Glutamatergic neuron (in vitro differentiated cells): ENCODE measurements around the gene OXER1. TPM values are rescaled to one million over a fixed set of nuclear protein-coding genes. Genes with fewer than 3 reads are reported as not detected.

ENCODE experiments used
- DNase-seq: peaks from one replicate; pipeline ENCODE4 v3.0.0; 2022
- H3K27ac Mint-ChIP-seq: one replicate; pipeline ENCODE4 v1.8.0; 2020; ENCODE audit warnings: mild to moderate bottlenecking, mixed read lengths, inconsistent platforms; ENCODE audit not compliant: unreplicated experiment
- H3K27me3 Mint-ChIP-seq: one replicate; pipeline ENCODE4 v1.8.0; 2020; ENCODE audit warnings: mild to moderate bottlenecking, moderate library complexity, mixed read lengths, inconsistent platforms; ENCODE audit not compliant: unreplicated experiment
- H3K36me3 Mint-ChIP-seq: one replicate; pipeline ENCODE4 v1.8.0; 2020; ENCODE audit warnings: mild to moderate bottlenecking, mixed read lengths, inconsistent platforms; ENCODE audit not compliant: unreplicated experiment
- H3K4me1 Mint-ChIP-seq: one replicate; pipeline ENCODE4 v1.8.0; 2020; ENCODE audit warnings: mild to moderate bottlenecking, low read depth, mixed read lengths, inconsistent platforms; ENCODE audit not compliant: unreplicated experiment
- H3K4me3 Mint-ChIP-seq: one replicate; pipeline ENCODE4 v1.8.0; 2020; ENCODE audit warnings: mild to moderate bottlenecking, mixed read lengths, inconsistent platforms; ENCODE audit not compliant: unreplicated experiment
- H3K9me3 Mint-ChIP-seq: one replicate; pipeline ENCODE4 v1.8.0; 2020; ENCODE audit warnings: mild to moderate bottlenecking, moderate library complexity, mixed read lengths, inconsistent platforms; ENCODE audit not compliant: unreplicated experiment
- CTCF ChIP-seq: fragments of 200-600 bp; sonication (generic); IDR thresholded peaks from one replicate; pipeline ENCODE4 v1.5.0; 2021; ENCODE audit not compliant: partially characterized antibody, unreplicated experiment
- total RNA-seq: library from RNA; stranded (reverse); fragmentation: NEBNext Ultra II Directional; extraction: Animal tissue kit (Norgen Biotek cat#: 25700); gene quantifications from one replicate; pipeline ENCODE4 v1.2.1, GENCODE V29; 2021; ENCODE audit not compliant: unreplicated experiment

Gene OXER1
- total RNA-seq, 1 donor from 2014 or later, result not detected

DNA sequence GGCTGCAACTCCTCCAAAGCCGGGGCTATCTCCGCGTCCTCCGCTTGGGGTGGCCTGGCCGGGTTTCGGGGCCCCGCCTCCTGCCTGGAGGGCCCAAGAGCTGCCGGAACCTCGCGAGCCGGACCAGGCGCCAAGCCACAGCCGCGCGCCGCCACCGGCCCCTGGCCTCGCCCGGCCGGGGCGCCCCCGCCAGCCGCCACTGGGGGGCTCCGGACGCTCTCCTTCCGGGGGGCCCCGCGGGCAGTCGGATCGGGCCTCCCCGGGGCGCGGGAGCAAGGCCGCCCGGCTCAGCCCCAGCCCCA lies 45.8 kb upstream of the OXER1 start:
- Mint-ChIP-seq H3K4me1 (peaks cover 12% of the 10 kb centered on the region), H3K27ac (peak overlapping the region; percentile 85), H3K9me3 (peaks cover 15% of the 10 kb centered on the region), H3K36me3 (no peaks in the 10 kb centered on the region), H3K27me3 (peaks cover 10% of the 10 kb centered on the region), H3K4me3 (peak overlapping the region; percentile 85)
- TF ChIP-seq CTCF, result peak; percentile 62
- peak; percentile 76 for DNase-seq

DNA sequence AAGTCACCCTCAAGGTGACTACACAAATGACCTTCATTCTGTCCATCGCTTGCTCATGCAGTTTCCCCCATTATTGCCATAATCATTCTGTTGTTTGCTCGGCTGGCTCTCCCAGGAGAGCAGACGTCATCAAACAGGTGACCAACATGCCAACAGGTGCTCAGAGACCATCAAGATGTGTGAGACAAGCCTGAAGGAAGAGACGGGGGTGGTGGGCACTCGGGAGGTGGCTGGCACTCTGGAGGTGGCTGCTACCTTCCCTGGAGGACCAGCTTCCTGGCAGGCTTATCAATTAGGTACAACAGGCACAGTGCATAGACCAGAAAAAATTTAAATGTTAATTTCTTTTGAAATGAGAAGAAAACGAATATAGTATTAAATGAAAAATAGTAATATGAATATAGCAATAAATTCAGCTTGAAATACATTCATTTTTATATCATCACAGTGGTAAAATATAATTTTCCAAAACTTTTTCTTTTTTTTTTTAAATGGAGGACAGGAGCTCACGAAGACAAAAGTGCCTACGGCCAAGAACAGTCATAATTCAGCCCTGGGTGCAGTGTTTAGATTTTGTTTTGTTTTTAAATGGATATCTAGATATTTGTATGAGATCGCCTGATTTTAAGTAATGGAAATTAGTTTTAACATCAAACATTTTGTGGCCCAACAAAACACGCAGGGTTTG lies 45.3 kb upstream of the OXER1 start:
- H3K27ac Mint-ChIP-seq, result peak overlapping the region; percentile 91
- peaks cover 12% of the 10 kb centered on the region for H3K4me1 Mint-ChIP-seq
- no peaks in the 10 kb centered on the region for H3K36me3 Mint-ChIP-seq
- DNase-seq, result no peak
- peak overlapping the region; percentile 85 for H3K4me3 Mint-ChIP-seq
- H3K9me3 Mint-ChIP-seq, result peaks cover 15% of the 10 kb centered on the region
- H3K27me3 Mint-ChIP-seq, result peaks cover 10% of the 10 kb centered on the region
- TF ChIP-seq CTCF, result no peak

DNA sequence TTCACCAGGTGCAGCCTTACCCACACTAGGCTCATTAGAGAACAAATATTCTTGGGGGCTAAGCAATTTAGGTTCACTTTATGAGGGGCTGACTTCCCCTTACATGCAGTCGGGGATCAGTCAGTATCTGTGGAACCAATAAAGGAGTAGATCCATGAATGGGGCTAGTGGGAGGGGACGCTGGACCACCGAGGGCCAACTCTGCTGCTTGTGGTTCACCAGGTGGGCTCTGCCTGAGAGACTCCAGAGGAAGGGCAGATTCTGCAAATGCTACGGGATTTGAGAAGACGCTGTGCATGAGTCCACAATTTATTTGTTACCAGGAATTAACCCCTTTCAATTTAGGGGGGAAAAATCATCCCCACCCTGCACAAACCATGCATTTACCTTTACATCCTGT lies 44.4 kb upstream of the OXER1 start:
- Mint-ChIP-seq H3K27ac (peak overlapping the region; percentile 22), H3K9me3 (peaks cover 15% of the 10 kb centered on the region), H3K4me3 (peak overlapping the region; percentile 30), H3K36me3 (no peaks in the 10 kb centered on the region), H3K27me3 (peaks cover 10% of the 10 kb centered on the region), H3K4me1 (peaks cover 12% of the 10 kb centered on the region)
- TF ChIP-seq CTCF, result no peak
- DNase-seq, result no peak

DNA sequence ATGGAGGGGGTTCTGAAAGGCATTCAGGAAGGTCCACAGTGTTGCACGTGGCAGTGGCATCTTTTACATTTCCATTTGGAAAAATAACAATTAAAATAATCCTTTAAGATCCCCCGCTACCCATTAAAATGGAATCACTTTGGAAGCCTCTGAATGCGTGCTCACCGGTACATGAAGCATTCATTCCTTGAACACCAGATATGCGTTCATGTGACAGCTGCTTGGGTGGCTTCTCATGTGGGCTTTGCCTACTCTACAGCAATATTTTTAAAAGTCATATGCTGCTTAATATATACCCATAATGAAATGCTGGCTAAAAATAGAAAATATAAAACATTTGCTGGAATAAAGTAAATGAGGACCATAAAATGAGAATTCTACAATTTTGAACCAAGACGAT lies 42.9 kb upstream of the OXER1 start:
- peaks cover 10% of the 10 kb centered on the region for H3K27me3 Mint-ChIP-seq
- H3K36me3 Mint-ChIP-seq, result no peaks in the 10 kb centered on the region
- no peak overlapping the region for H3K4me3 Mint-ChIP-seq
- DNase-seq, result no peak
- H3K4me1 Mint-ChIP-seq, result peaks cover 12% of the 10 kb centered on the region
- no peak overlapping the region for H3K27ac Mint-ChIP-seq
- no peak for TF ChIP-seq CTCF
- peaks cover 15% of the 10 kb centered on the region for H3K9me3 Mint-ChIP-seq

DNA sequence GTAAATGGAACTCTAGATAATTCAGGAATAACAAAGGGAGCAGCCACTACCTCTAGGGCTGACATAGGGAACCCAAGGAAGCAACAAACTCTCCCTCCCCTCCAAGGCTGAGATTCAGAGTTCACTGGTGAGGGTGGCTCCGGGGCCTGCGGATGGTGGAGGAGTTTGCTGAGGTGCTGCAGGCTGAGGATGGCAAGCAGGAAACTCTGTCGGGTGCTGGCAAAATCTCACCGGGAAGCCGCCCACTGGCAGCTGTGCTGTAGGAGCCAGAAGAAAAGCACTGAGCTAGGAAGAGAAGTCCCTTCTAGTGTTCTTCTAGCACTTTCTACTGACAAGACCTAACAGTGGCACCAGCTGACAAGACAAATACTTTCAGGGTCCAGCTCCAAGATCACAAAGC lies 41.0 kb upstream of the OXER1 start:
- DNase-seq, result no peak
- no peak overlapping the region for H3K4me3 Mint-ChIP-seq
- peaks cover 7% of the 10 kb centered on the region for H3K27me3 Mint-ChIP-seq

More for the DNA sequence above, 41.0 kb upstream of the OXER1 start:
- no peak overlapping the region for H3K27ac Mint-ChIP-seq
- no peak for TF ChIP-seq CTCF
- H3K36me3 Mint-ChIP-seq, result peaks cover 1% of the 10 kb centered on the region
- H3K9me3 Mint-ChIP-seq, result peaks cover 11% of the 10 kb centered on the region
- H3K4me1 Mint-ChIP-seq, result peaks cover 10% of the 10 kb centered on the region
